BE2C (cell line): ENCODE results near the gene EPHA10.

Experiments
- DNase-seq: peaks from one replicate; pipeline ENCODE4 v3.0.0-alpha.2; 2020
- H3K27me3 ChIP-seq: fragments of 250-450 bp; sonication (Bioruptor Pico); 2 replicates; pipeline ENCODE4 v1.5.1; 2020; ENCODE audit warnings: mild to moderate bottlenecking
- H3K36me3 ChIP-seq: fragments of 250-450 bp; sonication (Bioruptor Pico); 2 replicates; pipeline ENCODE4 v1.5.1; 2020; ENCODE audit warnings: mild to moderate bottlenecking
- H3K4me1 ChIP-seq: fragments of 250-450 bp; sonication (Bioruptor Pico); 2 replicates; pipeline ENCODE4 v1.5.1; 2020
- H3K4me3 ChIP-seq: 2 replicates; pipeline ENCODE4 v1.5.1; 2011; ENCODE audit warnings: low read depth, low read length
- H3K9me3 ChIP-seq: fragments of 250-450 bp; sonication (Bioruptor Pico); 2 replicates; pipeline ENCODE4 v1.5.1; 2020
- TF ChIP-seq, protein P1 (sequence below): IDR thresholded peaks from 2 replicates; pipeline ENCODE4 v1.5.1; 2012; ENCODE audit warnings: mild to moderate bottlenecking, low read depth, low read length

The EPHA10 gene

DNA sequence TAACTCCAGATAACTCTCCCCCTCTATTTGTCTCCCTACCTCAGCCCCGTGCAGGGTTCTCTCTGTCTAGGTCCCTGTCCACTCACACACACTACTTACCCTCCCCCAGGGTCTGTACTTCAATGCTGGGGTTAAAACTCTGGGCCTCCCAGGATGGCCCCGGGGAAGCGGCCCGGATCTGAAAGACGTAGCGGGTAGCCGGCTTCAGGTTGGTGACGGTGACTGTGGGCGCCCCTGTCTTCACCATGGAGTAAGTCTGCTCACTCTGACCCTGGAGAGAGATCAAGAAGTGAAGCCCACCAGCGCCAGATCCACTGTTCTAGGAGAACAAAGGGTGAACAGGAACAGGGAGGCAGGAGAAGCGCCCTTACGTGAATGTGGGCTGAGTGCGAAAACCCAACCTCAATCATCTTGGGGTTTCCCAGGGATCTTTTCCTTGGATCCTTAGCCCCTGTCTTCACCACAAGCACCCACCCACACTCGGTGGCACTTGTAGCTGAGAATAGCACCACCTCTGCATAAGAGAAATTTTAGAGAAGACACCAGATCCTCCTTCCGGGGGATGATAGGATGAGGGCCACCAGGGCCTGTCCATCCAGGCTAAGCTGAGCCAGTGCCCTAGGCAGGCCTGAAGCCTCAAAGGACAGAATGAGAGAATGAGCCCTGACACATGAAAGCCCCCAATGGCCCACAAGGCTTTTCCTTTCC is 33.5 kb downstream of the EPHA10 start:
- no peak overlapping the region for H3K4me3 ChIP-seq
- no peaks in the 10 kb centered on the region for H3K4me1 ChIP-seq
- no peaks in the 10 kb centered on the region for H3K27me3 ChIP-seq
- no peaks in the 10 kb centered on the region for H3K9me3 ChIP-seq
- no peak for DNase-seq
- H3K36me3 ChIP-seq = no peaks in the 10 kb centered on the region
- TF ChIP-seq, protein P1, sequence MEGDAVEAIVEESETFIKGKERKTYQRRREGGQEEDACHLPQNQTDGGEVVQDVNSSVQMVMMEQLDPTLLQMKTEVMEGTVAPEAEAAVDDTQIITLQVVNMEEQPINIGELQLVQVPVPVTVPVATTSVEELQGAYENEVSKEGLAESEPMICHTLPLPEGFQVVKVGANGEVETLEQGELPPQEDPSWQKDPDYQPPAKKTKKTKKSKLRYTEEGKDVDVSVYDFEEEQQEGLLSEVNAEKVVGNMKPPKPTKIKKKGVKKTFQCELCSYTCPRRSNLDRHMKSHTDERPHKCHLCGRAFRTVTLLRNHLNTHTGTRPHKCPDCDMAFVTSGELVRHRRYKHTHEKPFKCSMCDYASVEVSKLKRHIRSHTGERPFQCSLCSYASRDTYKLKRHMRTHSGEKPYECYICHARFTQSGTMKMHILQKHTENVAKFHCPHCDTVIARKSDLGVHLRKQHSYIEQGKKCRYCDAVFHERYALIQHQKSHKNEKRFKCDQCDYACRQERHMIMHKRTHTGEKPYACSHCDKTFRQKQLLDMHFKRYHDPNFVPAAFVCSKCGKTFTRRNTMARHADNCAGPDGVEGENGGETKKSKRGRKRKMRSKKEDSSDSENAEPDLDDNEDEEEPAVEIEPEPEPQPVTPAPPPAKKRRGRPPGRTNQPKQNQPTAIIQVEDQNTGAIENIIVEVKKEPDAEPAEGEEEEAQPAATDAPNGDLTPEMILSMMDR = no peak

DNA sequence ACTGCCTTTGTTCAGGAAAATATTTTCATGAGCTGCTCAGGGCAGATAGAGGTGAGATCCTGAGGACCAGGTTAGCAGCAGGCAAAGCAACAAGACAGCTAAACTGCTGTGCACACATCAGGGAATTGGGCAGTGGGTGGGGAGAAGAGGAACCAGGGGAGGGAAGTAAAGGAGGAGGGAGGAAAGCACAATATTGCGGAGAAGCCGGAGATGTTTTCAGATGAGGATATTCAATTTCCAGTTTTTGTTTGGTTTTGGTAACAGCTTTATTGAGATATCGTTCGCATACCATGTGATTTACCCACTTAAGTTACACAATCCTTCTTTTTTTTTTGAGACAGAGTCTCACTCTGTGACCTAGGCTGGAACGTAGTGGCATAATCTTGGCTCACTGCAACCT is 34.5 kb downstream of the EPHA10 start:
- TF ChIP-seq, protein P1 = no peak
- no peaks in the 10 kb centered on the region for H3K4me1 ChIP-seq
- H3K9me3 ChIP-seq = no peaks in the 10 kb centered on the region
- H3K4me3 ChIP-seq = no peak overlapping the region
- no peaks in the 10 kb centered on the region for H3K36me3 ChIP-seq
- no peak for DNase-seq
- H3K27me3 ChIP-seq = no peaks in the 10 kb centered on the region

DNA sequence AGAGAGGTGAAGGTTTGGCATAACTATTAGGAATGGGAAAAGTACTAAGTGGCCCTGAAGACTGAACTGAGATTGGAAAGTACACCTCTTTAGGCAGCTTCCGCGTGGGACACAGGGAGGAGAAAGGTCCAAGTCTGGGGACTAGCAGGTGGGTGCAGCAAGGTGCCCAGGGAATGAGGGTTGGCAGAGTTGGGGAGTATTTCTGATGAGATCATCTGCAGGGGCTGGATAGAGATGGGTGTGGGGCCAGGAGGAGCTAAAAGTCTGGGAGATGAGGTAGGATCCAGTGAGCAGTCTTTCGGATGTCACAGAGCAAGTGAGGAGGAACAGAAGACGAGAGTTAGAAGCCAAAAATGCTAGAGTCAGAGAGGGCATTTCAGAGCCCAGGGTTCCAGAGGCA is 36.5 kb downstream of the EPHA10 start:
- H3K4me1 ChIP-seq = peaks cover 3% of the 10 kb centered on the region
- H3K36me3 ChIP-seq = no peaks in the 10 kb centered on the region
- TF ChIP-seq, protein P1 = no peak
- no peak overlapping the region for H3K4me3 ChIP-seq
- no peak for DNase-seq
- no peaks in the 10 kb centered on the region for H3K9me3 ChIP-seq
- H3K27me3 ChIP-seq = no peaks in the 10 kb centered on the region

DNA sequence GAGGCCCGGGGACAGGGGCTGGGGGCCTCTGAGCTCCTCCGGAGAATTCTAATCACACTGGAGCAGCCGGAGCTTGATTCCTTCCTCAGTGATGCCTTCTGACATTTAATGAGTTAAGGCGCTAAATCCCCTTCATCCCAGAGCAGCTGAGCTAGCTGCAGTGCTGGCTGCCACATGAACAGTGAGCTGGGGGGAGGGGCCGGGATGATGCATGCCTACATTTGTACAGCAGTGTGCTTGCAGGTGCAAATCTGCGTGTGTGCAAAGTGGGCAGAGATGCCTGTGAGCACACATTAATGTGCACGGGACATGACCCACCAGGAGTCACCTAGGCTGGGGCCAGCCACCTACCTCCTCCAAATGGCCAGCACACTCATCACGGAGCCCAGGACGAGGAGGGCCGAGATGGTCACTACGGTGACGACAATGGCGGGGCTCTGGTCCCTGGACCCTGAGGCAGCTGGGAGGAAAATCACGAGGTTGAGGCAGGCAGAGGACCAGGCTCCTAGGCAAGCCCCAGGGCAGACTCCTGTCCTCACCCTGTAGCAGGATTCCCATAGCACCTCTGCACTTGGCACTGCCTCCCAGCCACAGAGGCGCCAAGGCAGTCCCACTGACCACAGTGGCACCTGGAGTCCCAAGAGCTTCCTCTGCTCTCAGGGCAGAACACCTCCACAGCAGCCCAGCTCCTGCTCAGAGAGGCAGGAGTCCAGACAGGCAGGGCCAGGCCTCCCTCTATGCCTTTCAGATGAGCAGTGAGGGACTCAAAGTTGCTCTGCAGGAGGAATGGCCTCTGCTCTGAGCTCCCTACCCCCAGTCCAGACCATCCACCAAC is 38.0 kb downstream of the EPHA10 start:
- Histone ChIP-seq H3K4me1 (peaks cover 4% of the 10 kb centered on the region), H3K4me3 (no peak overlapping the region), H3K27me3 (no peaks in the 10 kb centered on the region), H3K36me3 (no peaks in the 10 kb centered on the region), H3K9me3 (no peaks in the 10 kb centered on the region)
- DNase-seq = no peak
- TF ChIP-seq, protein P1 = no peak

- no peak overlapping the region for H3K4me3 ChIP-seq
- TF ChIP-seq, protein P1 = no peak
- DNase-seq = no peak
- H3K9me3 ChIP-seq = no peaks in the 10 kb centered on the region
- H3K4me1 ChIP-seq = peaks cover 4% of the 10 kb centered on the region
- H3K36me3 ChIP-seq = no peaks in the 10 kb centered on the region
- H3K27me3 ChIP-seq = no peaks in the 10 kb centered on the region
Measured at GRCh38 chr1:37725851-37726613, 38.9 kb downstream of the EPHA10 start.
